ENCODE data around the gene ADD3. TPM values are rescaled to one million over a fixed set of nuclear protein-coding genes. Genes with fewer than 3 reads are reported as not detected.

The ADD3 gene
- total and polyA plus RNA-seq, 10 of the 15 experiments (the other 5 are each of a cell fraction or from before 2014, with no cell fraction given) = 27.3 to 129 (median 67.8) TPM

- TF ChIP-seq YBX1 (IDR thresholded peaks at IDR 0.05) = no peak
Observed at GRCh38 chr10:110061687-110062086, 53.9 kb downstream of the ADD3 start (continued).

- Histone ChIP-seq H3K4me2 (ENCODE audit: control insufficient read depth, insufficient read depth) (no peak overlapping the region), H2AFZ (ENCODE audit: control insufficient read depth, low read depth, low read length) (no peak overlapping the region), H3K9me3 (replicated peaks; ENCODE audit: control insufficient read depth, insufficient read depth, low read length) (no peaks in the 10 kb centered on the region), H3K27me3 (replicated peaks in 1 of 2; ENCODE audit: control insufficient read depth in 2 of 2, insufficient read depth in 2 of 2, low read length in 1 of 2) (no peaks in the 10 kb centered on the region), H4K20me1 (ENCODE audit: control insufficient read depth, insufficient read depth) (no peaks in the 10 kb centered on the region), H3K27ac (ENCODE audit: control insufficient read depth, insufficient read depth) (no peak overlapping the region), H3K4me1 (ENCODE audit: control insufficient read depth, insufficient read depth, low read length) (peaks cover 52% of the 10 kb centered on the region), H3K4me3 (no peak overlapping the region), H3K9ac (ENCODE audit: control insufficient read depth, insufficient read depth, low read length) (no peak overlapping the region), H3K36me3 (ENCODE audit: control insufficient read depth in 2 of 2, insufficient read depth in 2 of 2, low read length in 1 of 2) (no peaks in the 10 kb centered on the region), H3K79me2 (ENCODE audit: control insufficient read depth, insufficient read depth, low read length) (peaks cover 30% of the 10 kb centered on the region)
- no peak for TF ChIP-seq SUPT20H (IDR thresholded peaks at IDR 0.05; ENCODE audit: borderline replicate concordance, control insufficient read depth, low read depth, low read length)
- no peak for TF ChIP-seq MLLT1 (IDR thresholded peaks at IDR 0.05)
- no peak for TF ChIP-seq CHD4 (IDR thresholded peaks at IDR 0.05)
- TF ChIP-seq TAF1 (IDR thresholded peaks at IDR 0.05; ENCODE audit: borderline replicate concordance, low read depth, low read length) = no peak
- no peak for TF ChIP-seq YY1 (IDR thresholded peaks at IDR 0.05; ENCODE audit: low read depth, low read length)
- TF ChIP-seq MTA3 (IDR thresholded peaks at IDR 0.05; ENCODE audit: borderline replicate concordance, low read length) = no peak
- TF ChIP-seq ZNF384 (IDR thresholded peaks at IDR 0.05; ENCODE audit: borderline replicate concordance, low read depth, low read length) = no peak
- TF ChIP-seq CTCF (IDR thresholded peaks at IDR 0.05 in 2 of 3, conservative IDR thresholded peaks at IDR 0.05 in 1 of 3; ENCODE audit: control insufficient read depth in 2 of 3, extremely low read depth in 1 of 3, insufficient read depth in 1 of 3, low read depth in 3 of 3, low read length in 3 of 3) = no peak
- TF ChIP-seq E2F4 (IDR thresholded peaks at IDR 0.05; ENCODE audit: low read depth, low read length) = no peak
- TF ChIP-seq MTA2 (IDR thresholded peaks at IDR 0.05; ENCODE audit: low read depth) = no peak
- TF ChIP-seq STAT3 (IDR thresholded peaks at IDR 0.05; ENCODE audit: low read depth, low read length) = no peak
- TF ChIP-seq USF2 (IDR thresholded peaks at IDR 0.05; ENCODE audit: borderline replicate concordance, low read depth, low read length) = no peak
- TF ChIP-seq ZNF622 (IDR thresholded peaks at IDR 0.05) = no peak
- BruUV-seq (replicated peaks) = no TSS peak
- no peak for ATAC-seq
- ChIA-PET POLR2A (interaction anchor here (0.6 kb wide), 1 partner anchor 9 kb away, joined by 3 read pairs; no protein-coding TSS in a partner anchor), RAD21 (ENCODE audit: unreplicated experiment) (no interaction called here), CTCF (no interaction called here), SMC1A (ENCODE audit: uncharacterized antibody, unreplicated experiment) (interaction anchor here (1.8 to 6.1 kb wide), 2 partner anchors 10 to 11 kb away, joined by 7 to 67 read pairs; no protein-coding TSS in a partner anchor)
- in situ Hi-C loops (cut with MboI) = no loop called here
- DNase-seq (ENCODE audit: low read depth, low spot score) = no peak
- WGBS (ENCODE audit: insufficient coverage, insufficient replicate concordance, low lambda C conversion rate, missing lambda C conversion rate) = no CpG with 5 or more reads among the region's 2 CpGs
- intact Hi-C loops (cut with micrococcal nuclease; ENCODE audit: unreplicated experiment) = no loop called here
- no peak for FAIRE-seq
Observed at GRCh38 chr10:110065269-110065668, 57.5 kb downstream of the ADD3 start.

All from GM12878 (cell line).